ENCODE data around the gene ALLC.
"Not testable (repeated sequence)": the region's sequence is repeated elsewhere in the genome, so short reads cannot be mapped to it uniquely, and the experiment has no call there.

Gene ALLC

GRCh38 chr2:3631851-3632659, 25.9 kb upstream of the ALLC start:
- no peak for DNase-seq (ENCODE audit: low spot score in 2 of 2)
- Mint-ChIP-seq H3K27ac (no peak overlapping the region), H3K9me3 (no peaks in the 10 kb centered on the region), H3K27me3 (peaks cover 17% of the 10 kb centered on the region), H3K4me1 (no peaks in the 10 kb centered on the region), H3K36me3 (no peaks in the 10 kb centered on the region), H3K4me3 (no peak overlapping the region)
- ATAC-seq (ENCODE audit: low read depth) = no peak

GRCh38 chr2:3633089-3633981, 24.7 kb upstream of the ALLC start:
- Mint-ChIP-seq H3K27me3 (peaks cover 11% of the 10 kb centered on the region), H3K36me3 (no peaks in the 10 kb centered on the region), H3K27ac (no peak overlapping the region), H3K9me3 (no peaks in the 10 kb centered on the region), H3K4me1 (no peaks in the 10 kb centered on the region), H3K4me3 (no peak overlapping the region)
- DNase-seq (ENCODE audit: low spot score in 2 of 2) (no peak), ATAC-seq (ENCODE audit: low read depth) (no peak)

- no peaks in the 10 kb centered on the region for H3K36me3 Mint-ChIP-seq
- no peak overlapping the region for H3K27ac Mint-ChIP-seq
- no peak overlapping the region for H3K4me3 Mint-ChIP-seq
- DNase-seq (ENCODE audit: low spot score in 2 of 2) = no peak
- H3K9me3 Mint-ChIP-seq = no peaks in the 10 kb centered on the region
- no peaks in the 10 kb centered on the region for H3K4me1 Mint-ChIP-seq
- peaks cover 14% of the 10 kb centered on the region for H3K27me3 Mint-ChIP-seq
- ATAC-seq (ENCODE audit: low read depth) = no peak
Measured at GRCh38 chr2:3633982-3634595, 23.9 kb upstream of the ALLC start.

- Mint-ChIP-seq H3K27ac (no peak overlapping the region), H3K36me3 (no peaks in the 10 kb centered on the region), H3K4me3 (no peak overlapping the region), H3K27me3 (peaks cover 14% of the 10 kb centered on the region), H3K9me3 (no peaks in the 10 kb centered on the region), H3K4me1 (no peaks in the 10 kb centered on the region)
- ATAC-seq (ENCODE audit: low read depth) (no peak), DNase-seq (ENCODE audit: low spot score in 2 of 2) (no peak)
Measured at GRCh38 chr2:3634596-3635121, 23.3 kb upstream of the ALLC start.

GRCh38 chr2:3635171-3635974, 22.6 kb upstream of the ALLC start:
- no peak for DNase-seq (ENCODE audit: low spot score in 2 of 2)
- no peaks in the 10 kb centered on the region for H3K4me1 Mint-ChIP-seq
- no peak for ATAC-seq (ENCODE audit: low read depth)
- no peaks in the 10 kb centered on the region for H3K36me3 Mint-ChIP-seq
- no peak overlapping the region for H3K4me3 Mint-ChIP-seq
- H3K27me3 Mint-ChIP-seq = peaks cover 14% of the 10 kb centered on the region
- H3K27ac Mint-ChIP-seq = no peak overlapping the region
- no peaks in the 10 kb centered on the region for H3K9me3 Mint-ChIP-seq

GRCh38 chr2:3635975-3636327, 22.0 kb upstream of the ALLC start:
- H3K36me3 Mint-ChIP-seq; H3K9me3 Mint-ChIP-seq; DNase-seq (ENCODE audit: low spot score in 2 of 2); ATAC-seq (ENCODE audit: low read depth); H3K4me3 Mint-ChIP-seq; H3K27ac Mint-ChIP-seq; H3K4me1 Mint-ChIP-seq: not testable (repeated sequence)
- peaks cover 14% of the 10 kb centered on the region for H3K27me3 Mint-ChIP-seq

GRCh38 chr2:3636586-3637310, 21.3 kb upstream of the ALLC start:
- DNase-seq (ENCODE audit: low spot score in 2 of 2) (no peak), ATAC-seq (ENCODE audit: low read depth) (no peak)
- H3K4me3 Mint-ChIP-seq = no peak overlapping the region
- H3K27ac Mint-ChIP-seq = no peak overlapping the region
- H3K36me3 Mint-ChIP-seq = no peaks in the 10 kb centered on the region
- H3K27me3 Mint-ChIP-seq = peaks cover 14% of the 10 kb centered on the region
- H3K9me3 Mint-ChIP-seq = no peaks in the 10 kb centered on the region
- H3K4me1 Mint-ChIP-seq = no peaks in the 10 kb centered on the region

- Mint-ChIP-seq H3K27ac (no peak overlapping the region), H3K4me1 (no peaks in the 10 kb centered on the region), H3K36me3 (no peaks in the 10 kb centered on the region), H3K27me3 (peaks cover 14% of the 10 kb centered on the region), H3K9me3 (no peaks in the 10 kb centered on the region), H3K4me3 (no peak overlapping the region)
- DNase-seq (ENCODE audit: low spot score in 2 of 2) = no peak
- no peak for ATAC-seq (ENCODE audit: low read depth)
Measured at GRCh38 chr2:3637311-3637675, 20.7 kb upstream of the ALLC start.

GRCh38 chr2:3637692-3638455, 20.1 kb upstream of the ALLC start:
- H3K27me3 Mint-ChIP-seq = peaks cover 14% of the 10 kb centered on the region
- no peaks in the 10 kb centered on the region for H3K4me1 Mint-ChIP-seq
- H3K27ac Mint-ChIP-seq = no peak overlapping the region
- DNase-seq (ENCODE audit: low spot score in 2 of 2) (no peak), ATAC-seq (ENCODE audit: low read depth) (no peak)
- H3K9me3 Mint-ChIP-seq = no peaks in the 10 kb centered on the region
- no peaks in the 10 kb centered on the region for H3K36me3 Mint-ChIP-seq
- H3K4me3 Mint-ChIP-seq = no peak overlapping the region

GRCh38 chr2:3638456-3638810, 19.6 kb upstream of the ALLC start:
- no peak for ATAC-seq (ENCODE audit: low read depth)
- Mint-ChIP-seq H3K36me3 (no peaks in the 10 kb centered on the region), H3K9me3 (no peaks in the 10 kb centered on the region), H3K4me3 (no peak overlapping the region), H3K27me3 (peaks cover 12% of the 10 kb centered on the region), H3K4me1 (no peaks in the 10 kb centered on the region), H3K27ac (no peak overlapping the region)
- no peak for DNase-seq (ENCODE audit: low spot score in 2 of 2)

GRCh38 chr2:3639015-3639630, 18.9 kb upstream of the ALLC start:
- H3K27ac Mint-ChIP-seq = no peak overlapping the region
- H3K9me3 Mint-ChIP-seq = no peaks in the 10 kb centered on the region
- no peaks in the 10 kb centered on the region for H3K36me3 Mint-ChIP-seq
- ATAC-seq (ENCODE audit: low read depth) (no peak), DNase-seq (ENCODE audit: low spot score in 2 of 2) (no peak)
- no peaks in the 10 kb centered on the region for H3K4me1 Mint-ChIP-seq
- peaks cover 12% of the 10 kb centered on the region for H3K27me3 Mint-ChIP-seq
- H3K4me3 Mint-ChIP-seq = no peak overlapping the region

GRCh38 chr2:3639653-3640052, 18.3 kb upstream of the ALLC start:
- no peak for DNase-seq (ENCODE audit: low spot score in 2 of 2)
- Mint-ChIP-seq H3K4me3 (no peak overlapping the region), H3K9me3 (no peaks in the 10 kb centered on the region), H3K36me3 (no peaks in the 10 kb centered on the region), H3K27me3 (peaks cover 12% of the 10 kb centered on the region), H3K4me1 (no peaks in the 10 kb centered on the region), H3K27ac (no peak overlapping the region)
- no peak for ATAC-seq (ENCODE audit: low read depth)

All from memory B cell (primary cell).